IMR-90 (cell line): ENCODE measurements around the gene RNU1-1. TPM values are rescaled to one million over a fixed set of nuclear protein-coding genes. Genes with fewer than 3 reads are reported as not detected.
"Not testable (repeated sequence)": the region's sequence is repeated elsewhere in the genome, so short reads cannot be mapped to it uniquely, and the experiment has no call there.

Source experiments
- ATAC-seq: fragments of 200-7000 bp; cut with Tn5 transposase; 2 replicates; pipeline ENCODE4 v1.9.1; 2020; ENCODE audit warnings: low read depth, mild to moderate bottlenecking, moderate library complexity
- BruUV-seq: library from RNA; stranded (reverse); fragments of 400-500 nt; replicated peaks from 2 replicates; lab custom pipeline; 2021; lab: Mats Ljungman, UMichigan
- CTCF ChIA-PET: fragments of 300-600 bp; formaldehyde crosslinking; extraction: SDS; loops from one replicate; lab custom pipeline; 2021; ENCODE audit warnings: antibody characterized with exemption; lab: Yijun Ruan, JAX
- POLR2A ChIA-PET: fragments of 300-600 bp; sonication (Branson Sonifier 250); formaldehyde crosslinking; loops from one replicate; lab custom pipeline; 2022; ENCODE audit warnings: antibody characterized with exemption; ENCODE audit not compliant: unreplicated experiment; lab: Charles Lee
- DNase-seq: peaks from one replicate; pipeline ENCODE4 v3.0.0; 2013
- H2AFZ ChIP-seq: replicated peaks from 2 replicates; pipeline ENCODE3; 2013; ENCODE audit warnings: low read length, mild to moderate bottlenecking; ENCODE audit not compliant: poor library complexity
- H2AK5ac ChIP-seq: 2 replicates; pipeline ENCODE4 v1.6.1; 2013; ENCODE audit warnings: low read depth, low read length, inconsistent platforms
- H2AK9ac ChIP-seq: replicated peaks from 2 replicates; pipeline ENCODE3; 2013; ENCODE audit warnings: mild to moderate bottlenecking, low read depth, low read length, moderate library complexity; ENCODE audit not compliant: poor library complexity
- H2BK120ac ChIP-seq: 2 replicates; pipeline ENCODE4 v1.6.1; 2013; ENCODE audit warnings: low read depth, low read length, inconsistent platforms
- H2BK15ac ChIP-seq: 3 replicates; pipeline ENCODE4 v1.6.1; 2013; ENCODE audit warnings: low read depth, low read length, inconsistent platforms
- H2BK20ac ChIP-seq: 2 replicates; pipeline ENCODE4 v1.6.1; 2013; ENCODE audit warnings: low read depth, mild to moderate bottlenecking, inconsistent platforms, low read length, moderate library complexity
- H2BK5ac ChIP-seq: 2 replicates; pipeline ENCODE4 v1.6.1; 2013; ENCODE audit warnings: mild to moderate bottlenecking, low read depth, low read length, inconsistent platforms; ENCODE audit not compliant: poor library complexity, severe bottlenecking
- H3K14ac ChIP-seq: replicated peaks from 2 replicates; pipeline ENCODE4 v1.6.1; 2013; ENCODE audit warnings: low read depth, low read length, inconsistent platforms
- H3K18ac ChIP-seq: 2 replicates; pipeline ENCODE4 v1.6.1; 2013; ENCODE audit warnings: low read depth, low read length, control low read depth
- H3K23ac ChIP-seq: 2 replicates; pipeline ENCODE4 v1.6.1; 2013; ENCODE audit warnings: low read depth, low read length, inconsistent platforms
- H3K27ac ChIP-seq: 2 replicates; pipeline ENCODE4 v1.5.1; 2013; ENCODE audit warnings: mild to moderate bottlenecking, control low read depth, low read length; ENCODE audit not compliant: insufficient read depth
- H3K27me3 ChIP-seq: 2 replicates; pipeline ENCODE4 v1.6.1; 2013; ENCODE audit warnings: low read length; ENCODE audit not compliant: control insufficient read depth, insufficient read depth
- H3K36me3 ChIP-seq: 2 replicates; pipeline ENCODE4 v1.6.1; 2013; ENCODE audit warnings: low read length, mixed read lengths; ENCODE audit not compliant: control insufficient read depth, insufficient read depth
- H3K4ac ChIP-seq: 2 replicates; pipeline ENCODE4 v1.6.1; 2013; ENCODE audit warnings: low read depth, low read length, inconsistent platforms
- H3K4me1 ChIP-seq: 2 replicates; pipeline ENCODE4 v1.6.1; 2013; ENCODE audit warnings: low read length, mixed read lengths; ENCODE audit not compliant: control insufficient read depth, insufficient read depth
- H3K4me2 ChIP-seq: 2 replicates; pipeline ENCODE4 v1.6.1; 2013; ENCODE audit warnings: low read depth, mild to moderate bottlenecking, control low read depth, low read length, moderate library complexity
- H3K4me3 ChIP-seq: 2 replicates; pipeline ENCODE4 v1.5.1; 2013; ENCODE audit warnings: low read depth, mild to moderate bottlenecking, control low read depth, low read length, moderate library complexity; ENCODE audit not compliant: insufficient read depth
- H3K56ac ChIP-seq: 2 replicates; pipeline ENCODE4 v1.6.1; 2013; ENCODE audit warnings: low read length, inconsistent platforms; ENCODE audit not compliant: insufficient read depth; ENCODE audit errors: extremely low read depth
- H3K79me1 ChIP-seq, 2 experiments: 2 replicates each; pipeline ENCODE4 v1.6.1; 2013; ENCODE audit warnings: low read length in 2 of 2, inconsistent platforms in 1 of 2, low read depth in 1 of 2
- H3K9ac ChIP-seq: 2 replicates; pipeline ENCODE4 v1.6.1; 2013; ENCODE audit warnings: low read depth, low read length, control low read depth
- H3K9me1 ChIP-seq: 2 replicates; pipeline ENCODE4 v1.6.1; 2013; ENCODE audit warnings: low read length, inconsistent platforms; ENCODE audit not compliant: insufficient read depth
- H3K9me3 ChIP-seq: 2 replicates; pipeline ENCODE4 v1.6.1; 2013; ENCODE audit warnings: low read length; ENCODE audit not compliant: control insufficient read depth, insufficient read depth
- H4K20me1 ChIP-seq: 2 replicates; pipeline ENCODE4 v1.6.1; 2013; ENCODE audit warnings: low read length, inconsistent platforms; ENCODE audit not compliant: insufficient read depth
- H4K5ac ChIP-seq: 2 replicates; pipeline ENCODE4 v1.6.1; 2013; ENCODE audit warnings: mild to moderate bottlenecking, low read depth, low read length, control low read depth
- H4K8ac ChIP-seq, 2 experiments: 2 replicates each; pipeline ENCODE4 v1.6.1; 2013; ENCODE audit warnings: low read depth in 2 of 2, low read length in 2 of 2, control low read depth in 1 of 2, inconsistent platforms in 1 of 2
- H4K91ac ChIP-seq: 2 replicates; pipeline ENCODE4 v1.6.1; 2013; ENCODE audit warnings: low read depth, low read length, inconsistent platforms; ENCODE audit not compliant: insufficient read depth
- WGBS, 2 experiments: methylation state at CpG; one replicate each; pipeline versions ENCODE4 v1.1.5 to v1.1.7; 2013; ENCODE audit warnings: missing lambda C conversion rate in 2 of 2; ENCODE audit not compliant: insufficient read length in 1 of 2; ENCODE audit errors: extremely low coverage in 2 of 2; 5-methylcytosine and 5-hydroxymethylcytosine counted together
- dilution Hi-C: fragments of 300-500 bp; cut with HindIII; formaldehyde crosslinking; loops from one replicate; pipeline ENCODE4 v1.14.3; 2018; ENCODE audit warnings: low sequenced_read_pairs; ENCODE audit not compliant: unreplicated experiment
- in situ Hi-C: fragments of 300-500 bp; cut with MboI; formaldehyde crosslinking; loops from 3 replicates; pipeline ENCODE4 v1.14.3; 2019; ENCODE audit warnings: low sequenced_read_pairs, inconsistent platforms, mixed read lengths
- intact Hi-C: fragments of 100-400 bp; cut with micrococcal nuclease; formaldehyde crosslinking; loops from 2 replicates; pipeline ENCODE4 v1.10.0; 2022
- polyA plus RNA-seq, 3 experiments: library from polyadenylated mRNA; depleted of rRNA; stranded (reverse); fragments of >200 nt; gene quantifications; 2 replicates each; pipeline ENCODE4 v1.2.3, GENCODE V29; 2012; ENCODE audit warnings: low replicate concordance in 1 of 3
- total RNA-seq: library from RNA; depleted of rRNA; stranded (reverse); fragments of >200 nt; gene quantifications from 2 replicates; pipeline ENCODE4 v1.2.3, GENCODE V29; 2012

Gene RNU1-1
- total and polyA plus RNA-seq, 2 of the 4 experiments (the other 2 are of a cell fraction): under 0.01 TPM; not detected in 1

- H4K20me1 ChIP-seq, H4K8ac ChIP-seq, H3K18ac ChIP-seq, H3K4me3 ChIP-seq, H2BK120ac ChIP-seq, H3K4me2 ChIP-seq, H2AFZ ChIP-seq, H3K9me3 ChIP-seq, H3K9me1 ChIP-seq, dilution Hi-C loops, H3K4me1 ChIP-seq, H3K56ac ChIP-seq, H3K14ac ChIP-seq, H3K36me3 ChIP-seq, intact Hi-C loops, H3K9ac ChIP-seq, H4K91ac ChIP-seq, H3K4ac ChIP-seq, H3K23ac ChIP-seq, H2BK20ac ChIP-seq, H3K27me3 ChIP-seq, H2AK5ac ChIP-seq, ATAC-seq, H2BK15ac ChIP-seq, in situ Hi-C loops, POLR2A ChIA-PET, H2BK5ac ChIP-seq, H3K79me1 ChIP-seq, H4K5ac ChIP-seq, DNase-seq, H3K27ac ChIP-seq, BruUV-seq, H2AK9ac ChIP-seq: not testable (repeated sequence)
- CTCF ChIA-PET: interaction anchor here (1.1 kb wide), 1 partner anchor 60 kb away, joined by 3 read pairs; no protein-coding TSS in a partner anchor
- no CpG with 5 or more reads among the region's 6 CpGs for WGBS, 2 experiments
Measured at GRCh38 chr1:16560498-16560897, 46.4 kb upstream of the RNU1-1 start.

GRCh38 chr1:16559688-16560087 lies 45.6 kb upstream of the RNU1-1 start:
- H4K91ac ChIP-seq, H3K79me1 ChIP-seq, H3K56ac ChIP-seq, H3K4me2 ChIP-seq, H2BK15ac ChIP-seq, H3K27ac ChIP-seq, DNase-seq, ATAC-seq, H3K27me3 ChIP-seq, H2AK5ac ChIP-seq, H2AFZ ChIP-seq, H3K4me3 ChIP-seq, POLR2A ChIA-PET, H3K36me3 ChIP-seq, H3K18ac ChIP-seq, H4K5ac ChIP-seq, H3K9me3 ChIP-seq, H3K4me1 ChIP-seq, H3K14ac ChIP-seq, H4K8ac ChIP-seq, H2AK9ac ChIP-seq, in situ Hi-C loops, H2BK5ac ChIP-seq, H3K9me1 ChIP-seq, H2BK120ac ChIP-seq, H4K20me1 ChIP-seq, H3K9ac ChIP-seq, CTCF ChIA-PET, H2BK20ac ChIP-seq, BruUV-seq, intact Hi-C loops, H3K4ac ChIP-seq, H3K23ac ChIP-seq, dilution Hi-C loops: not testable (repeated sequence)
- WGBS, 2 experiments: no CpG with 5 or more reads among the region's 5 CpGs
